ENCODE results near the gene ACBD4. TPM values are rescaled to one million over a fixed set of nuclear protein-coding genes. Genes with fewer than 3 reads are reported as not detected.

The ACBD4 gene
- total and polyA plus RNA-seq, 2 of the 13 experiments (the other 11 are each of a cell fraction or from before 2014, with no cell fraction given) = 16.1 to 26.9 TPM

DNA sequence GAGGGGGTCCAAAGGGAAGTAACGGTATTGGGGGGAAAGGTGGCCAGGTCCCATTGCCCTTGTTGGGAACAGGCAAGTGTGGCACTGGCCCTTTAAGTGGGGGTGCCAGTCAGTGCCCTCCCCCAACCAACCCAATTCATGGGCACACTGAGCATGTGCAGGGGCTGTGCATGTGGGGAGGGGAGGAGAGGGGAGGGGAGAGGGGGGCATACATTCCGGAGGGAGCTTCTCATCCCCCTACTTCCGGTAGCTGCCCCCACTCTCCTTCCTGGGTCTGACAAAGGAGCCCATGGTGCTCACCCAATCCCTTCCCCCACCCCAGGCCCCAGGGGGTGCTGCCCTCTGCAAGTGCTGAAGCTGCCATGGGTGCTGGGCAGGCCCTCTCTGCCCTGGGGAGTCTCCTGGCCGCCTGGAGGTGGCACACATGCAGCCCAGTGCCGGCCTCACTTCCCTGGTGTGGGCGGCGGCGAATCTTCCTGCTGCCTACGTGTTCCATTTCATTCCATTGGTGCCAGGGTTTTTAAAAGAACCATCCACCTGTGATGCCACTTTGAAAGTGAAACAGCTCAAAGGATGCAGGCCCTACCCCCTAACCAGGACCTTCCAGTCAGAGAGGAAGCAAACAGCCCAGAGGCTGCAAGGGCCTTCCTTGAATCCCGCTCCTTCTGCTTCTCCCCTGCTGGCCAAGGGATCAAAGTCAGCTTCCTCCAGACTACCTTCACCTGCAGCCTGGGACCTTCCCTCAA is 37.2 kb downstream of the ACBD4 start (continued):
- TF ChIP-seq U2AF2 (IDR thresholded peaks at IDR 0.05; ENCODE audit: low read depth, low read length) = no peak
- TF ChIP-seq MTF1 (CRISPR knock-in tag; IDR thresholded peaks at IDR 0.05) = 0 out of 2 replicates have a peak, but pooled peaks have one; percentile 45
- TF ChIP-seq ZNF652 (CRISPR knock-in tag; IDR thresholded peaks at IDR 0.05; ENCODE audit: borderline replicate concordance, low read depth) = 0 out of 2 replicates have a peak, but pooled peaks have one; percentile 41
- TF ChIP-seq ZFP36L2 (CRISPR knock-in tag; IDR thresholded peaks at IDR 0.05) = no peak
- peak; percentile 47 for TF ChIP-seq ZEB1 (IDR thresholded peaks at IDR 0.05; ENCODE audit: insufficient replicate concordance, low read depth)
- TF ChIP-seq ZBTB7B (CRISPR knock-in tag; IDR thresholded peaks at IDR 0.05) = peak; percentile 82
- peak; percentile 81 for TF ChIP-seq POLR2G (IDR thresholded peaks at IDR 0.05; ENCODE audit: low read depth, low read length)
- TF ChIP-seq, protein P1, sequence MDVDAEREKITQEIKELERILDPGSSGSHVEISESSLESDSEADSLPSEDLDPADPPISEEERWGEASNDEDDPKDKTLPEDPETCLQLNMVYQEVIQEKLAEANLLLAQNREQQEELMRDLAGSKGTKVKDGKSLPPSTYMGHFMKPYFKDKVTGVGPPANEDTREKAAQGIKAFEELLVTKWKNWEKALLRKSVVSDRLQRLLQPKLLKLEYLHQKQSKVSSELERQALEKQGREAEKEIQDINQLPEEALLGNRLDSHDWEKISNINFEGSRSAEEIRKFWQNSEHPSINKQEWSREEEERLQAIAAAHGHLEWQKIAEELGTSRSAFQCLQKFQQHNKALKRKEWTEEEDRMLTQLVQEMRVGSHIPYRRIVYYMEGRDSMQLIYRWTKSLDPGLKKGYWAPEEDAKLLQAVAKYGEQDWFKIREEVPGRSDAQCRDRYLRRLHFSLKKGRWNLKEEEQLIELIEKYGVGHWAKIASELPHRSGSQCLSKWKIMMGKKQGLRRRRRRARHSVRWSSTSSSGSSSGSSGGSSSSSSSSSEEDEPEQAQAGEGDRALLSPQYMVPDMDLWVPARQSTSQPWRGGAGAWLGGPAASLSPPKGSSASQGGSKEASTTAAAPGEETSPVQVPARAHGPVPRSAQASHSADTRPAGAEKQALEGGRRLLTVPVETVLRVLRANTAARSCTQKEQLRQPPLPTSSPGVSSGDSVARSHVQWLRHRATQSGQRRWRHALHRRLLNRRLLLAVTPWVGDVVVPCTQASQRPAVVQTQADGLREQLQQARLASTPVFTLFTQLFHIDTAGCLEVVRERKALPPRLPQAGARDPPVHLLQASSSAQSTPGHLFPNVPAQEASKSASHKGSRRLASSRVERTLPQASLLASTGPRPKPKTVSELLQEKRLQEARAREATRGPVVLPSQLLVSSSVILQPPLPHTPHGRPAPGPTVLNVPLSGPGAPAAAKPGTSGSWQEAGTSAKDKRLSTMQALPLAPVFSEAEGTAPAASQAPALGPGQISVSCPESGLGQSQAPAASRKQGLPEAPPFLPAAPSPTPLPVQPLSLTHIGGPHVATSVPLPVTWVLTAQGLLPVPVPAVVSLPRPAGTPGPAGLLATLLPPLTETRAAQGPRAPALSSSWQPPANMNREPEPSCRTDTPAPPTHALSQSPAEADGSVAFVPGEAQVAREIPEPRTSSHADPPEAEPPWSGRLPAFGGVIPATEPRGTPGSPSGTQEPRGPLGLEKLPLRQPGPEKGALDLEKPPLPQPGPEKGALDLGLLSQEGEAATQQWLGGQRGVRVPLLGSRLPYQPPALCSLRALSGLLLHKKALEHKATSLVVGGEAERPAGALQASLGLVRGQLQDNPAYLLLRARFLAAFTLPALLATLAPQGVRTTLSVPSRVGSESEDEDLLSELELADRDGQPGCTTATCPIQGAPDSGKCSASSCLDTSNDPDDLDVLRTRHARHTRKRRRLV (CRISPR knock-in tag; IDR thresholded peaks at IDR 0.05) = no peak; the same call in 1 of the 2 replicates
- TF ChIP-seq, protein P2, sequence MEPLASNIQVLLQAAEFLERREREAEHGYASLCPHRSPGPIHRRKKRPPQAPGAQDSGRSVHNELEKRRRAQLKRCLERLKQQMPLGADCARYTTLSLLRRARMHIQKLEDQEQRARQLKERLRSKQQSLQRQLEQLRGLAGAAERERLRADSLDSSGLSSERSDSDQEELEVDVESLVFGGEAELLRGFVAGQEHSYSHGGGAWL (CRISPR knock-in tag; IDR thresholded peaks at IDR 0.05) = peak; percentile 55; the same call in 1 of the 2 replicates
- no peak for TF ChIP-seq SUZ12 (IDR thresholded peaks at IDR 0.05; ENCODE audit: low read depth, low read length)
- no peak for TF ChIP-seq ONECUT2 (CRISPR knock-in tag; IDR thresholded peaks at IDR 0.05)
- 0 out of 2 replicates have a peak, but pooled peaks have one; percentile 27 for TF ChIP-seq TGIF2 (CRISPR knock-in tag; IDR thresholded peaks at IDR 0.05)
- 0 out of 2 replicates have a peak, but pooled peaks have one; percentile 20 for TF ChIP-seq ZBTB8A (CRISPR knock-in tag; IDR thresholded peaks at IDR 0.05; ENCODE audit: borderline replicate concordance, low read depth)
- peak; percentile 58; the same call in 1 of the 2 replicates for TF ChIP-seq DMAP1 (CRISPR knock-in tag; IDR thresholded peaks at IDR 0.05)
- no peak for TF ChIP-seq RFX1 (IDR thresholded peaks at IDR 0.05)
- peak; percentile 67; the same call in 1 of the 2 replicates for TF ChIP-seq ZC3H4 (CRISPR knock-in tag; IDR thresholded peaks at IDR 0.05; ENCODE audit: borderline replicate concordance)
- no peak for TF ChIP-seq PCBP2 (optimal IDR thresholded peaks at IDR 0.05; ENCODE audit: low read depth, low read length, poor library complexity, severe bottlenecking)
- TF ChIP-seq, protein P3, sequence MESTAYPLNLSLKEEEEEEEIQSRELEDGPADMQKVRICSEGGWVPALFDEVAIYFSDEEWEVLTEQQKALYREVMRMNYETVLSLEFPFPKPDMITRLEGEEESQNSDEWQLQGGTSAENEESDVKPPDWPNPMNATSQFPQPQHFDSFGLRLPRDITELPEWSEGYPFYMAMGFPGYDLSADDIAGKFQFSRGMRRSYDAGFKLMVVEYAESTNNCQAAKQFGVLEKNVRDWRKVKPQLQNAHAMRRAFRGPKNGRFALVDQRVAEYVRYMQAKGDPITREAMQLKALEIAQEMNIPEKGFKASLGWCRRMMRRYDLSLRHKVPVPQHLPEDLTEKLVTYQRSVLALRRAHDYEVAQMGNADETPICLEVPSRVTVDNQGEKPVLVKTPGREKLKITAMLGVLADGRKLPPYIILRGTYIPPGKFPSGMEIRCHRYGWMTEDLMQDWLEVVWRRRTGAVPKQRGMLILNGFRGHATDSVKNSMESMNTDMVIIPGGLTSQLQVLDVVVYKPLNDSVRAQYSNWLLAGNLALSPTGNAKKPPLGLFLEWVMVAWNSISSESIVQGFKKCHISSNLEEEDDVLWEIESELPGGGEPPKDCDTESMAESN (CRISPR knock-in tag; conservative IDR thresholded peaks at IDR 0.05) = peak; percentile 73
- TF ChIP-seq HOXD1 (CRISPR knock-in tag; IDR thresholded peaks at IDR 0.05) = peak; percentile 46
- TF ChIP-seq ZNF773 (CRISPR knock-in tag; IDR thresholded peaks at IDR 0.05; ENCODE audit: borderline replicate concordance) = no peak
- TF ChIP-seq, protein P4, sequence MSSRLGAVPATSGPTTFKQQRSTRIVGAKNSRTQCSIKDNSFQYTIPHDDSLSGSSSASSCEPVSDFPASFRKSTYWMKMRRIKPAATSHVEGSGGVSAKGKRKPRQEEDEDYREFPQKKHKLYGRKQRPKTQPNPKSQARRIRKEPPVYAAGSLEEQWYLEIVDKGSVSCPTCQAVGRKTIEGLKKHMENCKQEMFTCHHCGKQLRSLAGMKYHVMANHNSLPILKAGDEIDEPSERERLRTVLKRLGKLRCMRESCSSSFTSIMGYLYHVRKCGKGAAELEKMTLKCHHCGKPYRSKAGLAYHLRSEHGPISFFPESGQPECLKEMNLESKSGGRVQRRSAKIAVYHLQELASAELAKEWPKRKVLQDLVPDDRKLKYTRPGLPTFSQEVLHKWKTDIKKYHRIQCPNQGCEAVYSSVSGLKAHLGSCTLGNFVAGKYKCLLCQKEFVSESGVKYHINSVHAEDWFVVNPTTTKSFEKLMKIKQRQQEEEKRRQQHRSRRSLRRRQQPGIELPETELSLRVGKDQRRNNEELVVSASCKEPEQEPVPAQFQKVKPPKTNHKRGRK (CRISPR knock-in tag; IDR thresholded peaks at IDR 0.05) = no peak
- no peak for TF ChIP-seq NFIC (IDR thresholded peaks at IDR 0.05; ENCODE audit: low read length)
- TF ChIP-seq AKAP8 (CRISPR knock-in tag; IDR thresholded peaks at IDR 0.05) = no peak
